Kidney epithelial cell (primary cell): Measurements from ENCODE around the gene PRR15. TPM values are rescaled to one million over a fixed set of nuclear protein-coding genes. Genes with fewer than 3 reads are reported as not detected.
A peak's percentile ranks its signal among the peaks of the same experiment; 100 is the strongest.

ENCODE experiments used
- DNase-seq: peaks from one replicate; pipeline ENCODE4 v3.0.0-alpha.2; 2010; ENCODE audit warnings: low read depth
- H3K27me3 ChIP-seq: 2 replicates; pipeline ENCODE4 v1.6.0; 2011; ENCODE audit warnings: low read length; ENCODE audit not compliant: control insufficient read depth, insufficient read depth
- H3K36me3 ChIP-seq: 2 replicates; pipeline ENCODE4 v1.5.1; 2011; ENCODE audit warnings: low read length; ENCODE audit not compliant: control insufficient read depth, insufficient read depth
- H3K4me3 ChIP-seq: 2 replicates; pipeline ENCODE4 v1.5.1; 2011; ENCODE audit warnings: low read depth, mild to moderate bottlenecking, control low read depth, low read length
- CTCF ChIP-seq: IDR thresholded peaks from 2 replicates; pipeline ENCODE4 v1.5.1; 2011; ENCODE audit warnings: mild to moderate bottlenecking, moderate library complexity, low read length, control low read depth, inconsistent platforms; ENCODE audit not compliant: insufficient read depth, poor library complexity, severe bottlenecking
- total RNA-seq: library from RNA; depleted of rRNA; stranded (reverse); fragments of >200 nt; gene quantifications from 2 replicates; pipeline ENCODE4 v1.2.3, GENCODE V29; 2015

The PRR15 gene
- total RNA-seq, 1 donor from 2014 or later = 21.4 TPM

DNA sequence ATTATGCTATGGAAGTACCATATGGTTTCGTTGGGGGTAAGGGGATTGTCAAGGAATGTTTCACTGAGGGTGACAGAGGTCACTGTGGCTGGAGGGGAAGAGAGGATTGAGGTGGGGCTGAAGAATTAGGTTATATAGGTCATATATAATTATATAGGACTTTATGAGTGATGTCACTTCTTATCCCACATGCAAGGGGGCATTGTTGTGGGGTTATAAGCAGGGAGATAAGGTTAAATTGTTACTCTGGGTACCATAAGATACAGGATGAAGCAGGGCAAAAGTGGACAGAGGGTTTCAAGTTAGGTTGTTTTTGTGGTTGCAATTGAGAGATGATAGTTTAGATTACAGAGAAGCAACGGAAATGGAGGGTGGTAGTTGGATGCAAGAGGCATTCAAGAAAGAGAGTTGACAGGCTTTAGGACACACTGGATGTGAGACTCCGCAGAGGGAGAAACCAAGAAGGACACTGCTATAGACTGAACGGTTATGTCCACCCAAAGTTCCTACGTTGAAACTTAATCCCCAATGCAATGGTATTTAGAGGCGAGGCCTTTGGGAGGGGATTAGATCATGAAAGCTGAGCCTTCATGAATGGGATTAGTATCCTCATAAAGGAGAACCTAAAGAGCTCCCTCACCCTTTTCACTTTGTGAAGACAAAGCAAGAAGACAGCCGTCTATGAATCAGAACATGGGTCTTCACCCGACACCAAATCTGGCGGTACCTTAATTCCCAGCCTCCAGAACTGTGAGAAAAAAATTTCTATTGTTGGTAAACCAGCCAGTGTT lies 7.0 kb upstream of the PRR15 start:
- no peaks in the 10 kb centered on the region for H3K27me3 ChIP-seq
- no peak for TF ChIP-seq CTCF
- H3K4me3 ChIP-seq = no peak overlapping the region
- DNase-seq = no peak
- no peaks in the 10 kb centered on the region for H3K36me3 ChIP-seq

- Histone ChIP-seq H3K4me3 (no peak overlapping the region), H3K27me3 (no peaks in the 10 kb centered on the region), H3K36me3 (no peaks in the 10 kb centered on the region)
- no peak for DNase-seq
- TF ChIP-seq CTCF = no peak
These were observed 5.7 kb upstream of the PRR15 start for GRCh38 chr7:29557954-29558353.

DNA sequence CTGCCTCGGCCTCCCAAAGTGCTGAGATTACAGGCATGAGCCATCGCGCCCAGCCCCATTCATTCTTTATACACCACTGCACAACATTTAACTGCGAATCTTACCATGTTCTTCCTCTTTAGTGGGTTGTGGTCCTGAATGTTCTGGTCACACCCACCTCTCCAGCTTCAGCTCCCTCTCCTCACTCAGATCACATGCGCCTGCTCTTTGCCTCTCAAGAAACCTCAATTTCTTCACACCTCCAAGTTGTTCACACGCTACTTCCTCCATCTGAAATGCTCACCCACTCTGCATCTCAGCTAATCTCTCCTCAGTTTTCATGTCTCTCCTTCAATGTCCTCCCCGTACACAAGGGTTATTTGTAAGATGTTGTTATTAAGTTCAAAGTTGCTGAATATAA lies 2.4 kb upstream of the PRR15 start:
- no peaks in the 10 kb centered on the region for H3K36me3 ChIP-seq
- no peak for TF ChIP-seq CTCF
- DNase-seq = no peak
- H3K27me3 ChIP-seq = no peaks in the 10 kb centered on the region
- no peak overlapping the region for H3K4me3 ChIP-seq

DNA sequence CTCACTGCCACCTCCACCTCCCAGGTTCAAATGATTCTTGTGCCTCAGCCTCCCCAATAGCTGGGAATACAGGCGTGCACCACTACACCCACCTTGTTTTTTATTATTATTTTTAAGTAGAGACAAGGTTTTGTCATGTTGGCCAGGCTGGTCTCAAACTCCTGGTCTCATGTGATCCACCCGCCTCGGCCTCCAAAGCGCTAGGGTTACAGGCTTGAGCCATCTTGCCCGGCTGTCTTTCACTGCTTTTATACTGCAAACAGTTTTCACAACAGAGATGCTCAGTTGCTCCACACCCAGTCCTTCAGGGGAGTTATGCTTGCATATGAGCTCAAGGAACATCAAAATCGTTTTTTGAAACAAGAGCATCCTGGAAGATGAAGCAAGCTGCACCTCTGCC lies 1.3 kb upstream of the PRR15 start:
- no peaks in the 10 kb centered on the region for H3K36me3 ChIP-seq
- H3K4me3 ChIP-seq = peak overlapping the region; percentile 68
- DNase-seq = no peak
- no peak for TF ChIP-seq CTCF
- H3K27me3 ChIP-seq = no peaks in the 10 kb centered on the region

DNA sequence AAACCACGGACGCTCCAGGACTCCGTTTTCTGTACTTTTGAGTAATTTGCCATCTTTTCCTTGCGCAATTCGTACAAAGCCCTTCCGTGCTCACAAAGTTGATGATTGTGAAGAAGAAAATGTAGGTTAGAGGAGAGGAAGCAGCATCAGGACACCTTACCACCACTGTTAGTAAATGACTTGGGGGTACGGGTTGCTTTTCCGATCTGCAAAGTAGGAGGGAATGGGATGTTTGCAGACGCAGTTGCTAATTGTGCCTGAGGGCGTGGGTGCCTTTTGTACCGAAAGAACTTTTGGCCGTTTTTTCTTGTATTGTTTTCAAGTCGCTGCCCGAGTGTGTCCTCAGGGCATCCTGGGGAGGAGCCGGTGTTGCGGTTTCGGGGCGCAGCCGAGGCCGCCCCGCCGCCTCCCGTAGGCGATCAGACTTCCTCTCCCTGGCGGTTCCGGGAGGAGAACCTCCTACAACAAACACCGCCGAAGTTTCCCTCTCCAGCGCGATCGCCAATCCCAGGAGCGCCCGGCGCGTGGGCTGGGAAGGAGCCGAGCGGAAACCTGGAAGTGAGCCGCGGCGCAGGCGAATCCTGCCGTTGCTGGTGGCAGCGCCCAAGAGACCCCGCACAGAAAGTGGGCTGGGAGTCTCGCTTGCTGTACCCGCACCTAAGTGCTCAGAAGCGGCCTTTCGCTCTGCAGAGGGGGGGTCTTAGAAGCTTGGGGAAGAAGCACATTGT lies 1.0 kb downstream of the PRR15 start:
- no peak for TF ChIP-seq CTCF
- DNase-seq = no peak
- Histone ChIP-seq H3K27me3 (no peaks in the 10 kb centered on the region), H3K36me3 (no peaks in the 10 kb centered on the region), H3K4me3 (peak overlapping the region; percentile 68)
